Measurements from ENCODE around the gene MIPOL1.

MIPOL1 gene

DNA sequence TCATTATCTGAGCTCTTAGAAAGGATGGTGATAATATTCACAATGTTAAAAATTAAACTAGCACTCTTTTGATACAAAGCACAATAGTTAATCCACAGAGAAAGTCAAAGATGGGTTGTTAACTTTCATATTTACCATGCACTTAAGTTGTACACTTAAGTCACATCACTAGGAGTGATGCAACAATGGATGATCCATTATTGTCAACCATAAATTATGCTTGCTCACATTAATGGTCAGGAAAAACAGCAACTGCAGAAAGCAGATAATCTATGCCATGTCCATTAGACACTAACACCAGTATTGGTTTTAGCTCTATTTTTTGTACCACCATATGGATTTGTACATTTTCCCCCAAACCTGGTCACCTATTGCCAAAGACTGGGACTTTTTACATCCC is 201.8 kb downstream of the MIPOL1 start:
- Histone ChIP-seq H3K4me3 (ENCODE audit: low read depth in 1 of 2, low read length in 1 of 2) (no peak overlapping the region), H3K9me3 (no peaks in the 10 kb centered on the region), H3K4me1 (ENCODE audit: control insufficient read depth in 1 of 2, insufficient read depth in 1 of 2, low read depth in 1 of 2, low read length in 1 of 2) (no peaks in the 10 kb centered on the region), H3K27me3 (no peaks in the 10 kb centered on the region), H3K36me3 (no peaks in the 10 kb centered on the region), H3K27ac (no peak overlapping the region)
- TF ChIP-seq, protein P1, sequence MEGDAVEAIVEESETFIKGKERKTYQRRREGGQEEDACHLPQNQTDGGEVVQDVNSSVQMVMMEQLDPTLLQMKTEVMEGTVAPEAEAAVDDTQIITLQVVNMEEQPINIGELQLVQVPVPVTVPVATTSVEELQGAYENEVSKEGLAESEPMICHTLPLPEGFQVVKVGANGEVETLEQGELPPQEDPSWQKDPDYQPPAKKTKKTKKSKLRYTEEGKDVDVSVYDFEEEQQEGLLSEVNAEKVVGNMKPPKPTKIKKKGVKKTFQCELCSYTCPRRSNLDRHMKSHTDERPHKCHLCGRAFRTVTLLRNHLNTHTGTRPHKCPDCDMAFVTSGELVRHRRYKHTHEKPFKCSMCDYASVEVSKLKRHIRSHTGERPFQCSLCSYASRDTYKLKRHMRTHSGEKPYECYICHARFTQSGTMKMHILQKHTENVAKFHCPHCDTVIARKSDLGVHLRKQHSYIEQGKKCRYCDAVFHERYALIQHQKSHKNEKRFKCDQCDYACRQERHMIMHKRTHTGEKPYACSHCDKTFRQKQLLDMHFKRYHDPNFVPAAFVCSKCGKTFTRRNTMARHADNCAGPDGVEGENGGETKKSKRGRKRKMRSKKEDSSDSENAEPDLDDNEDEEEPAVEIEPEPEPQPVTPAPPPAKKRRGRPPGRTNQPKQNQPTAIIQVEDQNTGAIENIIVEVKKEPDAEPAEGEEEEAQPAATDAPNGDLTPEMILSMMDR (IDR thresholded peaks at IDR 0.05) = no peak

DNA sequence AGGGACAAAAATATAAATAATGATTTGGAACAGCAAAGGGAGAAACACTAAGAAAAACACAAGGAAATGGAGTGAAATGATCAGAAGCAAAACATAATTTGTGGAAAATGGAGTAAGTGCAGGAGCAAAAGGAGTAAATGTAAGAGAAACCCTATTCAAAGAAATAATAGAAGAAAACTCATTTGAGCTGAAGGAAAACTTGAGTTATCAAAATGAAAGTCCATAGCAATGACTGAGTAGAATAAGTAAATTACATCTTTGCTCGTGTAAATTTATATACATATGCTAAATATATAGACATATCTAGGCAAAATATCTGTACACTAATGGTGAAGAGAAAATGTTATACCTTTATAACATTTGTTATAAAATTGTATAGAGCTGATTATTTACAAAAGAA is 203.4 kb downstream of the MIPOL1 start:
- TF ChIP-seq, protein P1 (IDR thresholded peaks at IDR 0.05) = no peak
- no peaks in the 10 kb centered on the region for H3K9me3 ChIP-seq
- no peaks in the 10 kb centered on the region for H3K4me1 ChIP-seq (ENCODE audit: control insufficient read depth in 1 of 2, insufficient read depth in 1 of 2, low read depth in 1 of 2, low read length in 1 of 2)
- H3K27me3 ChIP-seq = no peaks in the 10 kb centered on the region
- H3K4me3 ChIP-seq (ENCODE audit: low read depth in 1 of 2, low read length in 1 of 2) = no peak overlapping the region
- no peak overlapping the region for H3K27ac ChIP-seq
- H3K36me3 ChIP-seq = no peaks in the 10 kb centered on the region

DNA sequence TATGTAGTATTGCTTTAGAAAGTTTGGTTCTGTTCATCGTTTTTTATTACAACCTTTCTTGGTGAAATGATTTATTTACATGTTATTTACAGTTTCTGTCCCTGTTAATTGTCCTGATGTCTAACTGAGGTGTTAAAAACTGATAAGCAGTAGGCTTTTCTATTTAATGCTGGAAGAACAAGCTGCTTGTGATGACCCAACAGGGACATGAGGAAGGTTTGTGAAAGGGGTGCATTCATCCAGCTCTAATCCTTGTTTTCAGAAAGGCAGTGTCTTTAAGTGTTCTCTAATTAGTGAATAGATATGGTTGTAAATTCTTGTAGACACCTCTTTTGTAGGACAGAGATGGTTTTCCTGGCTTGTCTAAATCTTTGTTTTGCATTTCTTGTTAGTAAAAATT is 205.9 kb downstream of the MIPOL1 start:
- TF ChIP-seq, protein P1 (IDR thresholded peaks at IDR 0.05) = no peak
- Histone ChIP-seq H3K27ac (no peak overlapping the region), H3K4me1 (ENCODE audit: control insufficient read depth in 1 of 2, insufficient read depth in 1 of 2, low read depth in 1 of 2, low read length in 1 of 2) (no peaks in the 10 kb centered on the region), H3K4me3 (ENCODE audit: low read depth in 1 of 2, low read length in 1 of 2) (no peak overlapping the region), H3K27me3 (no peaks in the 10 kb centered on the region), H3K9me3 (no peaks in the 10 kb centered on the region), H3K36me3 (no peaks in the 10 kb centered on the region)

DNA sequence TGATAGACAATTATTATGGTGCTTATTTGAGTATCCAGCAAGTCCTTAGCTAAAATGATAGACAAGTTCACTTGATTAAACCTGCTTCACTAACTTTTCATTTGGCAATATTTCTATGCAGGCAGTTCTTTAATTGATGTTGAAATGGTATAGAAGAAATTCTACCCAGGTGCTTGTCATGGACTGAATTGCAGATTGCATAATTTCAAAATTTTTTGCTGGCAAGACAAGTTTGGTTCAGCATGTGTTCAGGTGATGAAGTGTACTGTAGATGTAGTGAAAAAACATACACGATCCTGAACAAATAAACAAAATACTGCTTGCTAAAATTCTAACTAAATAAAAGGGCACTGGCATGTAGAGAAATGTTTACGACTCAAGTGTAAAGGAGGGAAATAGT is 208.4 kb downstream of the MIPOL1 start:
- no peak overlapping the region for H3K27ac ChIP-seq
- no peaks in the 10 kb centered on the region for H3K4me1 ChIP-seq (ENCODE audit: control insufficient read depth in 1 of 2, insufficient read depth in 1 of 2, low read depth in 1 of 2, low read length in 1 of 2)

DNA sequence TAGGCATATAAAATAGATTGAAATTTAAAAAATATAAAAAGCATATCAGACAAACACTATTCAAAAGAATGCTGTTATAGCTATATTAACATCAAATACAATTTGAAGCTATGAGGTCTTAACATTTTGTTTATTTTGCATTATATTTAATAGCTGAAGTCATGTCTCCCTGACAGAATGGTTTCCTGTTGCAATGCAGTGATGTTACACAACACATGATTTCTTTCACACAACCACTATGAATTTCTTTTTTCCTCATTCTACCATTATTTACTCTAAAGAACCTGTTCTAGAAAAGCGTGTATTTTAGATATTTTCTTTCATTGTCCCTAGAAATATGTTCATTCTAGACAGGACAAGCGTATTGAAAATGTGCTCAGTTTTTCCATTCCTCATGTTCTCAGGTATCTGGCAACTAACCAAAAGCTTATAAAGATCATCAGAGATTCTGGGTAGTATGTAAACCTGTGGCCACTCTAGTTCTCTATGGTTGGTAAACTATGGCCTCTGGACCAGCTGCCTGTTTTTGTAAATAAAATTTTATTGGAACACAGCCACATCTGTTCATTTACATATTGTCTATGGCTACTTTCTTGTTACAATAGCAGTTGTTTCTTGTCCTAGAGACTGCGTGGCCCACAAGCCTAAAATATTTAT is 213.5 kb downstream of the MIPOL1 start:
- Histone ChIP-seq H3K4me3 (ENCODE audit: low read depth in 1 of 2, low read length in 1 of 2) (no peak overlapping the region), H3K27me3 (no peaks in the 10 kb centered on the region), H3K36me3 (no peaks in the 10 kb centered on the region), H3K9me3 (no peaks in the 10 kb centered on the region), H3K4me1 (ENCODE audit: control insufficient read depth in 1 of 2, insufficient read depth in 1 of 2, low read depth in 1 of 2, low read length in 1 of 2) (no peaks in the 10 kb centered on the region), H3K27ac (no peak overlapping the region)
- TF ChIP-seq, protein P1 (IDR thresholded peaks at IDR 0.05) = no peak

More for the DNA sequence above, 208.4 kb downstream of the MIPOL1 start:
- no peaks in the 10 kb centered on the region for H3K9me3 ChIP-seq
- no peaks in the 10 kb centered on the region for H3K36me3 ChIP-seq
- TF ChIP-seq, protein P1 (IDR thresholded peaks at IDR 0.05) = no peak
- H3K27me3 ChIP-seq = no peaks in the 10 kb centered on the region
- H3K4me3 ChIP-seq (ENCODE audit: low read depth in 1 of 2, low read length in 1 of 2) = no peak overlapping the region
